Smooth muscle cell of the coronary artery (primary cell): ENCODE measurements around the gene TWIST1. TPM values are rescaled to one million over a fixed set of nuclear protein-coding genes. Genes with fewer than 3 reads are reported as not detected.

Source experiments
- total RNA-seq: library from RNA; depleted of rRNA; stranded (reverse); fragments of >200 nt; gene quantifications from 2 replicates; pipeline ENCODE4 v1.2.3, GENCODE V29; 2014; ENCODE audit warnings: low replicate concordance

Gene TWIST1
- total RNA-seq: 31.1 and 267 TPM in 2 replicates

GRCh38 chr7:19117091-19117869 is at the start of gene TWIST1:
TWIST1 (minus strand) TSS chr7:19117636; CDS start chr7:19117321, 315 bp downstream.

DNA sequence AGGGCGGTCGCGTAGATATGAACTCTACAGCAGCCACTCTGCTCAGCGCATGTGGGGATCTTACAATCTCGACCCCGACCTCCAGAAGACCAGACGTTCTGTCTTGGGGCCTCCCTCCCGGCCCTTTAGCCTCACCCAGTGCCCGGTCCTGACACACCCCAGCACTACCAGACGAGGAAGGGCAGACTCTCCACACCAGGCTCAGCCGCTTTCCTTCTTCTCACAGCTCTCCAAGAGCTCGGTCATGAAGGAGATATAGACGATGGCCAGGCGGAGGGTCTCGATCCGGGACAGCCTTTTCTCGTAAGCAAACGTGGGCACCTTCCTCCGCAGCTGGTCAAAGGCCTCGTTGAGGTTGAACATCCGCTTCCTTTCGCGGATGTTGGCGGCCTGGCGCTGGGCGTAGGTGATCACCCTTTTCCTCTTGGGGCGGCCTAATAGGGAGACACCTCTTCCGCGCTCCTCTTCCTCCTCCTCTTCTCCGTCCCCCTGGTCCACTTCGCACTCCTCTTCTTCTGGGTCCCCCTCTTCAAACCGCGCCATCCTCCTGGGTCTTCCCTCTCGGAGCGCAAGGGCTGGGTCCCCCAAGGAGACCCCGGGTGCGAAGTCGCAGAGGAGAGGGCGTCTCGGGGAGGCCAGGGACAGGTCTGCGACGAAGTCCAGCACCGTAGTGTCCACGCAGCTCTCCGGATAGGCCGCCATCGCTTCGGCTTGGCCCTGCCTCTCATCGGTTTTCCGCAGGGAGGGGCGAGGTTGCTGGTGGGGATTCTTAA is 27.4 kb upstream of the TWIST1 start, which contains the start of gene FERD3L:
Gene FERD3L (minus strand): TSS at position 761 of the 773 bp plus-strand sequence. CDS start 59 bp downstream, at position 702.

Other genes with a start within 250 kb of the TWIST1 start
- not detected in 2 replicates for gene FERD3L, start 27.8 kb upstream of the TWIST1 start, total RNA-seq